KMS-11 (cell line): ENCODE data around the gene VASN.
"Not testable (repeated sequence)": the region's sequence is repeated elsewhere in the genome, so short reads cannot be mapped to it uniquely, and the experiment has no call there.

Source experiments
- H2AFZ ChIP-seq: fragments of 200-600 bp; sonication (generic); 2 replicates; pipeline ENCODE4 v1.6.1; 2016; ENCODE audit warnings: antibody characterized with exemption, mixed run types, low read depth
- H3K27ac ChIP-seq: fragments of 200-600 bp; sonication (generic); 2 replicates; pipeline ENCODE4 v1.6.1; 2016; ENCODE audit warnings: mild to moderate bottlenecking, mixed run types
- H3K27me3 ChIP-seq: fragments of 200-600 bp; sonication (generic); 2 replicates; pipeline ENCODE4 v1.6.1; 2017; ENCODE audit warnings: mild to moderate bottlenecking, low read depth, mixed run types, moderate library complexity; ENCODE audit not compliant: insufficient read depth
- H3K36me3 ChIP-seq: fragments of 200-600 bp; sonication (generic); 2 replicates; pipeline ENCODE4 v1.6.1; 2017; ENCODE audit warnings: mild to moderate bottlenecking, mixed run types; ENCODE audit not compliant: insufficient read depth
- H3K4me1 ChIP-seq: fragments of 200-600 bp; sonication (generic); 2 replicates; pipeline ENCODE4 v1.6.1; 2016; ENCODE audit warnings: mild to moderate bottlenecking, low read depth, mixed run types; ENCODE audit not compliant: poor library complexity, severe bottlenecking
- H3K4me2 ChIP-seq: fragments of 200-600 bp; sonication (generic); 2 replicates; pipeline ENCODE4 v1.7.0; 2016; ENCODE audit warnings: mild to moderate bottlenecking, mixed run types
- H3K4me3 ChIP-seq: fragments of 200-600 bp; sonication (generic); IDR thresholded peaks from 2 replicates; pipeline ENCODE4 v1.6.1; 2017; ENCODE audit warnings: low read depth, low read length, mixed read lengths; ENCODE audit not compliant: insufficient read depth
- H3K79me2 ChIP-seq: fragments of 200-600 bp; sonication (generic); 2 replicates; pipeline ENCODE4 v1.6.1; 2016; ENCODE audit warnings: low read depth, mixed run types; ENCODE audit not compliant: insufficient read depth
- H3K9ac ChIP-seq: fragments of 200-600 bp; sonication (generic); 2 replicates; pipeline ENCODE4 v1.6.1; 2016; ENCODE audit warnings: mild to moderate bottlenecking, mixed run types
- H4K20me1 ChIP-seq: fragments of 200-600 bp; sonication (generic); 2 replicates; pipeline ENCODE4 v1.6.1; 2016; ENCODE audit warnings: mild to moderate bottlenecking, mixed run types; ENCODE audit not compliant: insufficient read depth
- TF ChIP-seq, protein P1 (sequence below): fragments of 200-600 bp; sonication (generic); conservative IDR thresholded peaks from 2 replicates; pipeline ENCODE4 v1.6.1; 2017; ENCODE audit warnings: low read depth, mild to moderate bottlenecking, antibody characterized with exemption, low read length, moderate library complexity, mixed read lengths

VASN gene

DNA sequence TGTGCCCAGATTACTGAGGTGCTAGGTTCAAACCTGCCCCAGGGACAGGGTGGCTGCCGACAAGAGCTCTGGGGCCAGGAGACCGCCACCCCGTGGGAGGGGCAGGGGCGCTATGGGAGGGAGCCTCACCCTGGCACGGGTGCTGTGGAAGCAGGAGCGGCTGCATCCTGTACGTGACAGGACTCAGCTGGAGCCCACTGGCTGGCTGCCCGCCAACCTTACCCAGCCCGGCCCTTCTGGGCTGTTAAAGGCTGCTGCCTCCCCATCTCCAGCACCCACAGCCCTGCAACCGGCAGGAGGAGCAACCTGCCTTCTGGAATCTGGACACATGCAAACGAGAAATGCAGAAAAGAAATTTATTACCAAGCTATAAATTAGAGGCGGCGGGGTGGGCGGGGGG is 31.7 kb upstream of the VASN start:
- Histone ChIP-seq H3K9ac (no peak overlapping the region), H3K36me3 (no peaks in the 10 kb centered on the region), H3K4me3 (no peak overlapping the region), H4K20me1 (no peaks in the 10 kb centered on the region; the same call in 1 of the 2 replicates), H3K79me2 (peaks cover 24% of the 10 kb centered on the region; the same call in 1 of the 2 replicates), H3K4me1 (no peaks in the 10 kb centered on the region), H2AFZ (no peak overlapping the region), H3K4me2 (no peak overlapping the region), H3K27me3 (no peaks in the 10 kb centered on the region), H3K27ac (no peak overlapping the region)
- TF ChIP-seq, protein P1, sequence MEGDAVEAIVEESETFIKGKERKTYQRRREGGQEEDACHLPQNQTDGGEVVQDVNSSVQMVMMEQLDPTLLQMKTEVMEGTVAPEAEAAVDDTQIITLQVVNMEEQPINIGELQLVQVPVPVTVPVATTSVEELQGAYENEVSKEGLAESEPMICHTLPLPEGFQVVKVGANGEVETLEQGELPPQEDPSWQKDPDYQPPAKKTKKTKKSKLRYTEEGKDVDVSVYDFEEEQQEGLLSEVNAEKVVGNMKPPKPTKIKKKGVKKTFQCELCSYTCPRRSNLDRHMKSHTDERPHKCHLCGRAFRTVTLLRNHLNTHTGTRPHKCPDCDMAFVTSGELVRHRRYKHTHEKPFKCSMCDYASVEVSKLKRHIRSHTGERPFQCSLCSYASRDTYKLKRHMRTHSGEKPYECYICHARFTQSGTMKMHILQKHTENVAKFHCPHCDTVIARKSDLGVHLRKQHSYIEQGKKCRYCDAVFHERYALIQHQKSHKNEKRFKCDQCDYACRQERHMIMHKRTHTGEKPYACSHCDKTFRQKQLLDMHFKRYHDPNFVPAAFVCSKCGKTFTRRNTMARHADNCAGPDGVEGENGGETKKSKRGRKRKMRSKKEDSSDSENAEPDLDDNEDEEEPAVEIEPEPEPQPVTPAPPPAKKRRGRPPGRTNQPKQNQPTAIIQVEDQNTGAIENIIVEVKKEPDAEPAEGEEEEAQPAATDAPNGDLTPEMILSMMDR: no peak

DNA sequence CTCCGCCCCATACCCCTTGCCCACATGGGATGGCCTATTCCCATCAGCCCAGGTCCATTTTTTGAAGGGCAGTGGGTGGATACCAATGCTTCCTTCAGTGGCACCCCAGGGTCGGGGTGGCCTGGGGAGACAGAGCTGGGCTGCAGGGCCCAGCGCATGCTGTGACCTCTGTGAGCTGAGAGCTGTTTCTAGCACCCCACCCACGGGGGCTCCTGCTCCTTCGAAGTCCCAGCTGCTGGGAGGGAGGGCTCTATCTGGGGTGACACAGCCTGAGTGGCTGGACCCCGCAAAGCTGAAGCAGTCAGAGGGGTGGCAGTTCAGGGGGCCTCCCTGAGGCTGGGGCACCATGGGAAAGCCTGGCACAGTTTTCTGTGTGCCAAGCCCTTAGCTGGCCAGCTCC is 31.2 kb upstream of the VASN start:
- H2AFZ ChIP-seq: no peak overlapping the region
- H3K36me3 ChIP-seq: no peaks in the 10 kb centered on the region
- TF ChIP-seq, protein P1: no peak
- H3K27me3 ChIP-seq: no peaks in the 10 kb centered on the region
- no peak overlapping the region for H3K27ac ChIP-seq
- no peaks in the 10 kb centered on the region; the same call in 1 of the 2 replicates for H4K20me1 ChIP-seq
- peaks cover 26% of the 10 kb centered on the region; the same call in 1 of the 2 replicates for H3K79me2 ChIP-seq
- no peaks in the 10 kb centered on the region for H3K4me1 ChIP-seq
- no peak overlapping the region for H3K4me3 ChIP-seq
- no peak overlapping the region for H3K4me2 ChIP-seq
- no peak overlapping the region for H3K9ac ChIP-seq

DNA sequence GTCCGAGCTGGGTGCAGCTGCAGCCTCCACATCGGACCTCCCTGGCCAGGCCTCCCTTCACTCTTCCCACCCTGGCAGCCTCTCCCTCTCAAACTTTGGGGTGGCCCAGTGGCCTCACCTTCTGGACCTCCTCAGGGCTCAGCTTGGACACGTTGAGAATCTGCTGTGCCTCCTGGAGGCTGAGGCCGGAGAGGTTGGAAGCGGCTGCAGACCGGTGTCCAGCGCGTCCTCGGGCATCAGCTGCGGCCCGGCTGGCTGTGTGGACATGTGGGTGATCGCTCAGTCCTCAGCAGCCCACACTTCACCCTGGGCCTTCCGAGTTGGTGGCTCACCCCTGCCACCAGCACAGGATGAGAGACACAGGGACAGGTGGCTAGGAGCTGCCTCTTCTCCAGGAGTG is 30.4 kb upstream of the VASN start:
- Histone ChIP-seq H3K4me3 (no peak overlapping the region), H3K27me3 (no peaks in the 10 kb centered on the region), H3K4me2 (no peak overlapping the region), H4K20me1 (peaks cover 5% of the 10 kb centered on the region; the same call in 1 of the 2 replicates), H2AFZ (no peak overlapping the region), H3K79me2 (peaks cover 27% of the 10 kb centered on the region; the same call in 1 of the 2 replicates), H3K36me3 (no peaks in the 10 kb centered on the region), H3K4me1 (peaks cover 1% of the 10 kb centered on the region), H3K27ac (no peak overlapping the region), H3K9ac (no peak overlapping the region)
- TF ChIP-seq, protein P1: no peak

DNA sequence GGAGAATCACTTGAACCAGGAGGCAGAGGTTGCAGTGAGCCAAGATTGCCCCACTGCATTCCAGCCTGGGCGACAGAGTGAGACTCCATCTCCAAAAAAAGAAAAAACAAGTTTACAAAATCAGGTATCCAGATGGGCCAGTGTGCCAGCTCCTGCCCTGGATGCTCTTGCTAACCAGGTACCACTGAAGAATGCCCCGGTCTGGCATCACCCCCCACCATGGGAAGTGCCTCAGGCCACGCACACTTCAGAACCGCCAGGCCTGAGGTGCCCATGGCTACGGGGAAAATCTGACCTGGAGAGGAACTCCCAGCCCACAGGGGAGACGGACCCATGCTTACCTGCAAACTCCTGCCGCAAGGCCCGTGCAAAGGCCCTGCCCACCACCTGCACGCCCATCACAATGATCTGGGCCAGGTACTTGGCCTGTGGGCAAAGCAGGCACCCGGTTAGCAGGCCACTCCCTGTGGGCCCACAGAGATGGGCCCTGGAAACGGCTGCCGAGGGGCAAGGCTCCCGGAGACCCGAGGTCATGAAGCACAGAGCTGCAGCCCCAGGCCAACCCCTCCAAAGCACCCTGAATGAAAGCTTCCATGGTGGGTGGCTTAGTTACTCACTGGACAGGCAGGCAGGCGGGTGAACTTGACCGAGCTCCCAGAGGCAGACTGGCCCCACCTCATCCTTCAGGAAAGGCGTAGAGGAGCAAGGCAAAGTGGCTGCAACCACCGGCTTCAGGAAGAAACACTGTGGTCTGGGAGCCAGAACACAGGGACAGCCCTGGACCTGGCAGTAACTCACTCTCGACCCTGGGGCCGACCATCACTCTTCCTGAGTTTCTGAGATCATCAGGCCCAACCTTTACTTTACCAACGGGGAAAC is 28.5 kb upstream of the VASN start:
- no peak overlapping the region for H3K4me3 ChIP-seq
- TF ChIP-seq, protein P1: no peak
- H3K9ac ChIP-seq: no peak overlapping the region
- H3K4me1 ChIP-seq: peaks cover 6% of the 10 kb centered on the region
- no peak overlapping the region for H3K4me2 ChIP-seq
- H2AFZ ChIP-seq: no peak overlapping the region
- H3K27me3 ChIP-seq: no peaks in the 10 kb centered on the region
- H4K20me1 ChIP-seq: peaks cover 13% of the 10 kb centered on the region; the same call in 1 of the 2 replicates
- no peaks in the 10 kb centered on the region for H3K36me3 ChIP-seq
- H3K79me2 ChIP-seq: peaks cover 46% of the 10 kb centered on the region; the same call in 1 of the 2 replicates
- H3K27ac ChIP-seq: no peak overlapping the region

DNA sequence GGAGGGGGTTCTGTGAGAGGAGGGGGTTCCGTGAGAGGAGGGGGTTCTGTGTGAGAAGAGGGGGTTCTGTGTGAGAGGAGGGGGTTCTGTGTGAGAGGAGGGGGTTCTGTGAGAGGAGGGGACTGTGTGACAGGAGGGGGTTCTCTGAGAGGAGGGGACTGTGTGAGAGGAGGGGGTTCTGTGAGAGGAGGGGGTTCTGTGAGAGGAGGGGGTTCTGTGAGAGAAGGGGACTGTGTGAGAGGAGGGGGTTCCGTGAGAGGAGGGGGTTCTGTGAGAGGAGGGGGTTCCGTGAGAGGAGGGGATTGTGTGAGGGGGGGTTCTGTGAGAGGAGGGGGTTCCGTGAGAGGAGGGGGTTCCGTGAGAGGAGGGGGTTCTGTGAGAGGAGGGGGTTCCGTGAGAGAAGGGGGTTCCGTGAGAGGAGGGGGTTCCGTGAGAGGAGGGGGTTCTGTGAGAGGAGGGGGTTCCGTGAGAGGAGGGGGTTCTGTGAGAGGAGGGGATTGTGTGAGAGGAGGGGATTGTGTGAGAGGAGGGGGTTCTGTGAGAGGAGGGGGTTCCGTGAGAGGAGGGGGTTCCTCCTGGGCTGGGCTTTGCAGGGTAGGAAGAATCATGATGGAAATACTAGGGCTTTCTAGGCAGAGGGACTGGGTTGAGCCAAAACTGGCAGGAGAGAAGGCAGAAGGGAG is 27.2 kb upstream of the VASN start:
- Histone ChIP-seq H4K20me1 (peaks cover 13% of the 10 kb centered on the region; the same call in 1 of the 2 replicates), H3K4me1 (peaks cover 13% of the 10 kb centered on the region), H3K79me2 (peaks cover 57% of the 10 kb centered on the region)
- not testable (repeated sequence) for H3K4me2 ChIP-seq, H3K4me3 ChIP-seq, H3K9ac ChIP-seq, H3K27ac ChIP-seq, H2AFZ ChIP-seq, H3K36me3 ChIP-seq, H3K27me3 ChIP-seq
